Heart left ventricle (tissue), 13 donors: Measurements from ENCODE around the gene THSD4.

ENCODE experiments used
- POLR2A ChIP-seq, 2 donors: fragments of 450-650 bp; IDR thresholded peaks; one replicate each; pipeline ENCODE4 v1.6.1; 2017; ENCODE audit warnings: antibody characterized with exemption in 2 of 2, mild to moderate bottlenecking in 2 of 2, moderate library complexity in 2 of 2
- TF ChIP-seq, protein P1 (sequence below), 12 donors: fragments of 200-600 bp; sonication (generic) in 4 of 12; IDR thresholded peaks; one replicate each; pipeline versions ENCODE4 v1.5.0 to v1.8.0; 2018 to 2022; ENCODE audit warnings: antibody characterized with exemption in 12 of 12, mild to moderate bottlenecking in 5 of 12
- donor health status: ischemic (EF 13 %, LVEDD 7.1; RV severe dilation, severe dysfunction).
- donor health status: DM: no; HTN: yes; CAD: no.
- donor health status: DM: no; HTN: no; CAD: no.
- donor health status: ischemic (EF 25% LVEDD 6.9; RV normal size, moderate dysfunction).
- donor health status: ischemic (EF 25% LVEDD 5.7; RV mildly dilated, moderate dysfunction).
- donor health status: ischemic (EF 35%, LVEDD 5.7; RV mildly dilated, moderate dysfunction).
- donor health status: nonischemic (EF 11% LVEDD 7.7; RV severe dilation, severe dysfunction).
- donor health status: DM: yes; HTN: yes; CAD: no.
- donor health status: PGD.
- donor health status: ischemic (EF 29% LVEDD 5.4; RV normal size, mild dysfunction).
- donor health status: nonischemic (EF 23%, LVEDD 6.1; RV moderate dilation, normal function).

DNA sequence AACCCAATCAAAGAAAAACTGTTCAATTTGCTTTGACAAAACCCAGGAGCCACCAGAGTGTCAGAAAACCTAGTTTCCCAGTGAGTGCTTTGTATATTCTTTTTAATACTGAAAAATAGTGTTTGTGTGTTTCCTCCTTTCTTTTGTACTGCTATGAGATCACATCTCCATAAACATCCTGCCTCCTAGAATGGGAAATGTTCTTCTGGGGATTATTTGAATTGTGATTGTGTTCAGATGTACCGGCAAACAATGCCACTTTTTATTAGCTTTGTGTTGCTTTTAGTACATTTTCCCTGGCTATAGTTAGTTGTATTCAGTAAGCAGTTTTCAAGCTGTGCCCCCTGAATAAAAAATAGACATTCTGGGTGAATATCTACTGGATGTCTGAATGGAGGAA lies 547.0 kb downstream of the THSD4 start:
- TF ChIP-seq POLR2A (IDR thresholded peaks at IDR 0.05) = no peak
- TF ChIP-seq, protein P1, sequence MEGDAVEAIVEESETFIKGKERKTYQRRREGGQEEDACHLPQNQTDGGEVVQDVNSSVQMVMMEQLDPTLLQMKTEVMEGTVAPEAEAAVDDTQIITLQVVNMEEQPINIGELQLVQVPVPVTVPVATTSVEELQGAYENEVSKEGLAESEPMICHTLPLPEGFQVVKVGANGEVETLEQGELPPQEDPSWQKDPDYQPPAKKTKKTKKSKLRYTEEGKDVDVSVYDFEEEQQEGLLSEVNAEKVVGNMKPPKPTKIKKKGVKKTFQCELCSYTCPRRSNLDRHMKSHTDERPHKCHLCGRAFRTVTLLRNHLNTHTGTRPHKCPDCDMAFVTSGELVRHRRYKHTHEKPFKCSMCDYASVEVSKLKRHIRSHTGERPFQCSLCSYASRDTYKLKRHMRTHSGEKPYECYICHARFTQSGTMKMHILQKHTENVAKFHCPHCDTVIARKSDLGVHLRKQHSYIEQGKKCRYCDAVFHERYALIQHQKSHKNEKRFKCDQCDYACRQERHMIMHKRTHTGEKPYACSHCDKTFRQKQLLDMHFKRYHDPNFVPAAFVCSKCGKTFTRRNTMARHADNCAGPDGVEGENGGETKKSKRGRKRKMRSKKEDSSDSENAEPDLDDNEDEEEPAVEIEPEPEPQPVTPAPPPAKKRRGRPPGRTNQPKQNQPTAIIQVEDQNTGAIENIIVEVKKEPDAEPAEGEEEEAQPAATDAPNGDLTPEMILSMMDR (IDR thresholded peaks at IDR 0.05) = no peak
